ENCODE results near the gene PARVB. TPM values are rescaled to one million over a fixed set of nuclear protein-coding genes. Genes with fewer than 3 reads are reported as not detected.

PARVB gene
- total RNA-seq, 6 experiments from 2014 or later, result 36.5 to 44.2 (median 38.9) TPM

GRCh38 chr22:44145544-44145943, 121.4 kb downstream of the PARVB start:
- no peak overlapping the region for H3K27ac Mint-ChIP-seq
- H3K36me3 Mint-ChIP-seq (ENCODE audit: low read depth), result peaks cover 7% of the 10 kb centered on the region
- H3K4me3 Mint-ChIP-seq, result no peak overlapping the region
- H3K9me3 Mint-ChIP-seq, result no peaks in the 10 kb centered on the region; the same call in 1 of the 2 replicates
- H3K4me1 Mint-ChIP-seq (ENCODE audit: low read depth), result no peaks in the 10 kb centered on the region
- DNase-seq, result no peak
- H3K27me3 Mint-ChIP-seq (ENCODE audit: insufficient read depth), result peaks cover 5% of the 10 kb centered on the region
- no peak for TF ChIP-seq CTCF (IDR thresholded peaks at IDR 0.05)

GRCh38 chr22:44146088-44146861, 122.2 kb downstream of the PARVB start:
- peak overlapping the region; percentile 33; the same call in 1 of the 2 replicates for H3K4me3 Mint-ChIP-seq
- no peaks in the 10 kb centered on the region; the same call in 1 of the 2 replicates for H3K9me3 Mint-ChIP-seq
- H3K4me1 Mint-ChIP-seq (ENCODE audit: low read depth), result peaks cover 5% of the 10 kb centered on the region; the same call in 1 of the 2 replicates
- no peak for DNase-seq
- H3K27me3 Mint-ChIP-seq (ENCODE audit: insufficient read depth), result peaks cover 5% of the 10 kb centered on the region
- H3K27ac Mint-ChIP-seq, result no peak overlapping the region; the same call in 1 of the 2 replicates
- peaks cover 9% of the 10 kb centered on the region for H3K36me3 Mint-ChIP-seq (ENCODE audit: low read depth)
- no peak for TF ChIP-seq CTCF (IDR thresholded peaks at IDR 0.05)

- Mint-ChIP-seq H3K9me3 (no peaks in the 10 kb centered on the region; the same call in 1 of the 2 replicates), H3K36me3 (ENCODE audit: low read depth) (peaks cover 14% of the 10 kb centered on the region), H3K4me1 (ENCODE audit: low read depth) (peaks cover 13% of the 10 kb centered on the region), H3K27ac (no peak overlapping the region), H3K27me3 (ENCODE audit: insufficient read depth) (peaks cover 5% of the 10 kb centered on the region), H3K4me3 (no peak overlapping the region)
- no peak for DNase-seq
- TF ChIP-seq CTCF (IDR thresholded peaks at IDR 0.05), result no peak
These were observed 123.0 kb downstream of the PARVB start for GRCh38 chr22:44147008-44147645.

- peaks cover 14% of the 10 kb centered on the region for H3K36me3 Mint-ChIP-seq (ENCODE audit: low read depth)
- H3K27me3 Mint-ChIP-seq (ENCODE audit: insufficient read depth), result peaks cover 5% of the 10 kb centered on the region
- H3K9me3 Mint-ChIP-seq, result no peaks in the 10 kb centered on the region; the same call in 1 of the 2 replicates
- no peak overlapping the region for H3K27ac Mint-ChIP-seq
- DNase-seq, result no peak
- H3K4me3 Mint-ChIP-seq, result no peak overlapping the region
- no peak for TF ChIP-seq CTCF (IDR thresholded peaks at IDR 0.05)
- peaks cover 13% of the 10 kb centered on the region for H3K4me1 Mint-ChIP-seq (ENCODE audit: low read depth)
These were observed 123.9 kb downstream of the PARVB start for GRCh38 chr22:44147821-44148574.

GRCh38 chr22:44151676-44152075, 127.6 kb downstream of the PARVB start:
- H3K4me3 Mint-ChIP-seq, result no peak overlapping the region

More at GRCh38 chr22:44151676-44152075, 127.6 kb downstream of the PARVB start:
- Mint-ChIP-seq H3K9me3 (no peaks in the 10 kb centered on the region), H3K27me3 (ENCODE audit: insufficient read depth) (peaks cover 5% of the 10 kb centered on the region; the same call in 1 of the 2 replicates), H3K4me1 (ENCODE audit: low read depth) (peaks cover 13% of the 10 kb centered on the region), H3K27ac (no peak overlapping the region), H3K36me3 (ENCODE audit: low read depth) (0 out of 2 replicates have a peak, but pooled peaks cover 7% of the 10 kb centered on the region)
- peak; percentile 56 for DNase-seq
- TF ChIP-seq CTCF (IDR thresholded peaks at IDR 0.05), result no peak

Data from HFFc6 (cell line).